Panc1 (cell line): Measurements from ENCODE around the gene CEMIP.

Source experiments
- CTCF ChIP-seq: fragments of 450-650 bp; IDR thresholded peaks from 2 replicates; pipeline ENCODE4 v1.5.1; 2017; ENCODE audit warnings: mild to moderate bottlenecking
- POLR2AphosphoS5 ChIP-seq: IDR thresholded peaks from 2 replicates; pipeline ENCODE4 v1.6.1; 2012; ENCODE audit warnings: mild to moderate bottlenecking, low read depth, low read length, moderate library complexity
- REST ChIP-seq, 2 experiments: IDR thresholded peaks; 2 replicates each; pipeline ENCODE4 v1.6.1; 2011 to 2012; ENCODE audit warnings: low read depth in 2 of 2, control low read depth in 1 of 2, low read length in 1 of 2, mild to moderate bottlenecking in 1 of 2, moderate library complexity in 1 of 2; ENCODE audit not compliant: insufficient read depth in 1 of 2

DNA sequence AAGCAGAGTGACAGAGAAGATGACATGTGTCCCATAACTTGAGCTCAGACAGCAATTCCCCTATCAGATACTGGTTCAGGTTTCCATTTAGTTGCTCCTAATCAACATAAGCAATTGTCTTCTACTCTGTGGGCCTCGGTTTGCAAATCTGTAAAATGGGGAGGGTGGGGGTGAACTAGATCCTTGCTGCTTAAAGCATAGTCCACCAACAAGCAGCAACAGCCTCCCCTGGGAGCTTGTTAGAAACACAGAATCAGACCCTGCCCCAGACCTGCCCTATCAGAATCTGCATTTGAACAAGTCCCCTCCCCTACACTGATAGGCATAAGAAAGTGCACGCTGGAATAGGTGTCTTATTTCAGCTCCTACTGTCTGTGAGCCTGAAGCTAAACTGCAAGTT, 87.8 kb downstream of the CEMIP start:
- TF ChIP-seq CTCF, result no peak
- TF ChIP-seq POLR2AphosphoS5, result no peak
- no peak for TF ChIP-seq REST (IDR thresholded peaks at IDR 0.05; ENCODE audit: insufficient read depth in 1 of 2, low read depth in 2 of 2, low read length in 1 of 2)
